ENCODE measurements around the gene SCN3B. TPM values are rescaled to one million over a fixed set of nuclear protein-coding genes. Genes with fewer than 3 reads are reported as not detected.
"Not testable (repeated sequence)": the region's sequence is repeated elsewhere in the genome, so short reads cannot be mapped to it uniquely, and the experiment has no call there.

Gene SCN3B
- total RNA-seq, 1 donor from 2014 or later: 48.9 TPM

DNA sequence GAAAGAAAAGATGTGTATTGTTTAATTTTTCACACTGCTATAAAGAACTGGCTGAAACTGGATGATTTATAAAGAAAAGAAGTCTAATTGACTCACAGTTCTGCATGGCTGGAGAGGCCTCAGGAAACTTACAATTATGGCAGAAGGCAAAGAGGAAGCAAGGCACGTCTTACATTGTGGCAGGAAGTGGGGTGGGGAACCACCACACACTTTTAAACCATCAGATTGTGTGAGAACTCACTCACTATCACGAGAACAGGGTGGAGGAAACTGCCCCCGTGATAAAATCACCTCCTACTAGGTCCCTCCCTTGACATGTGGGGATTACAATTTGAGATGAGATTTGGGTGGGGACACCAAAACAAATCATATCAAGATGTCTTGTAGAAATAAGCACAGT is 5.5 kb upstream of the SCN3B start:
- DNase-seq (ENCODE audit: low spot score in 2 of 2); FAIRE-seq: not testable (repeated sequence)

DNA sequence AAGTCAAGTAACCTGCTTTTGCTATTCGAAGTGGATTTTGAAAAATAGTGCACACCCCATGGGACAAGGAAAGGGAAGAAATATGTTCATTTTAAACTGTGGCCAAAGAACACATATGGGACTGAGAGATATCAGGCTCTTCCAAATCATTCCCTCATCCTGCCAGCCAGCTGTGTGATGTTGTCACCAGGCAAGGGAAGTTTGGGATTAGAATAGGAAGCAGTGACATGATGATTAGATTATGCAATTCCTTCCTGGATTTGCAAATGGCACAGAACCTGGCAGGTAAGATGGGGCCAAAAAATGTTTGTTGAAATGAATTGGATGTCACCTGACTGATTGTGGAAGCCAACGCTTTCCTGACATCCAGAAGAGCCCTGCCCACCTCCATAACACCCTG is 4.9 kb upstream of the SCN3B start:
- no peak for DNase-seq (ENCODE audit: low spot score in 2 of 2)
- no peak for FAIRE-seq

DNA sequence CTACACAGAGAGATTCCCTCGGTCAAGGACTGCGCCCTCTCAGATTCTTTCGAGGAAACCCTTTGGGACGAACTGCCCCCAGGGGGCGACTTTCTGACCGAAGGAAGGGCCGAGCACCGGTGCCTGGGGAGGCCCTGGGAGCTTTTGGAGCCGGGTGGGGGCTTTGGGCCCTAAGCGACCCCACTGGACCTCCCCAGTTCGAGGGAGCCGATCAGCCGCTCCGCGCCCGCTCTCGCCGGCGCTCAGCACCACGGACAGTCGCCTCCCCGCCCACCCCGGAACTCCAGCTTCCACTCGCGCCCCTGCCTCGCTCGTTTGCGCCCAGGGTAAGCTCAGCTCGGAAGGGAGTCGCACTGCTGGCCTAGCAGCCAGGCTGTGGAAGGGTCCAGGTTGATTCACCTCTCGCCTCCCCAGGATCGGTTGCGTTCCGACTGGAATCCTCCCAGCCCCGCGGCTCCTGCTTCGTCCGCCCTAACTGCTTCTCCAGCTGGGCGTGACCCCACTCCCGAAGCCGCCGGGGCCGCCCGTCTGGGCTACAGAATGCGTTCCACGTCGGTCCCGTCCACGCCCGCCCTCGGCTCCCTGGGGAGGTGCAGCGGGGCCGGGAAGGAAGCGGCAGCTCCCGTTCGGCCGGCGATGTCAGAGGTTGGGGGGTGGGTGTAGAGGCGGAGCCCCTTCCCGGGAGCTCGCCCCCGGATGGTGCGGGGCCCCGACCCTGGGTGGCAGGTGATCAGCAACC is 428 bp downstream of the SCN3B start:
- no peak for FAIRE-seq

DNA sequence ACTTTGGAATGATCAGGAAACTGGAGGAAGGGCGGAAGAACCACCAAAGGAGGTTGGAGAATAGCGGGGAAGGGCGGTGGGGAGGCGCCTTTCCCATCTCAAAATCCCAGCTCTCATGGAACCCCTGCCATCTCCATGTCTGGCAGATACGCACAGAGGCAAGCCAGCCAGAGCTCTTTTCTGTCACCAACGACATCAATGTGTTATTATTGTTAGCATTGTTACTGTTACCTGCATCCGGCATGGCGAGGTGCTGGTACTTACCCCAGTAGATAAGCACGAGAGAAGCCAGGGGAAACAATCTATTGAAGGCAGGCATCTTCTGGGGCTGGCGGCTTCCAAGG is 969 bp downstream of the SCN3B start:
- DNase-seq (ENCODE audit: low spot score in 2 of 2): no peak
- FAIRE-seq: no peak

More for the DNA sequence above, 428 bp downstream of the SCN3B start:
- DNase-seq (ENCODE audit: low spot score in 2 of 2): peak; percentile 22 to 31

DNA sequence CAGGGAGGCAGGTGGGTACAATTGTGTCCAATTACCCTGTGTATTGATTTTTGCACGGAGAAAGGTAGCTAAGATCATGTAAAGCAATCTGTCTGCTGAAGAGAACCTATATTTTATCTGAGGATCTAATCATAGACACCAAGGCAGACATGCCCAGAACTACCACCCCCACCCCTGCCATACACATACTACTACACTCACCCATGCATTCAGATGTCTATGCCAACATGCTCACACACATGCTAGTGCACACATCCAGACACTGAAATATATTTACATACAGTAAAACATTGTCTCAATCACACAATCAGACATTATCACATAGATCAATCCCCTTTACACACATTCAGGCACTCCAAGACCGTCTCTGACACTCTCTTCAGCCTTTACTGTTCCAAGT is 1.8 kb downstream of the SCN3B start:
- no peak for FAIRE-seq
- no peak for DNase-seq (ENCODE audit: low spot score in 2 of 2)

DNA sequence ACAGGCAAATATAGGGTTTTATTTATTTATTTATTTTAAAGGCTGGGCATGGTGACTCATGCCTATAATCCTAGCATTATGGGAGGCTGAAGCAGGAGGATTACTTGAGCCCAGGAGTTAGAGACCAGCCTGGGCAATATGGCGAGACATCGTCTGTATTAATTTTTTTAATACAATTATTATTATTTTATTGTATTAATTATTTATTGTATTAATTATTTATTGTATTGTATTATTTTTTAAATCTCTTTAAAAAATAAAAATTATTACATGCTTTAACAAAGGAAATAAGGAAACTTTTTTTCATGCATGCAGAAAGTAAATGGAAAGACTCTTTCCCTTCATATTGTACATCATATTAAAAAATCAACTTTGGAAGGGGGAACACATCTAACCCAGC is 3.5 kb downstream of the SCN3B start:
- FAIRE-seq: no peak
- no peak for DNase-seq (ENCODE audit: low spot score in 2 of 2)

DNA sequence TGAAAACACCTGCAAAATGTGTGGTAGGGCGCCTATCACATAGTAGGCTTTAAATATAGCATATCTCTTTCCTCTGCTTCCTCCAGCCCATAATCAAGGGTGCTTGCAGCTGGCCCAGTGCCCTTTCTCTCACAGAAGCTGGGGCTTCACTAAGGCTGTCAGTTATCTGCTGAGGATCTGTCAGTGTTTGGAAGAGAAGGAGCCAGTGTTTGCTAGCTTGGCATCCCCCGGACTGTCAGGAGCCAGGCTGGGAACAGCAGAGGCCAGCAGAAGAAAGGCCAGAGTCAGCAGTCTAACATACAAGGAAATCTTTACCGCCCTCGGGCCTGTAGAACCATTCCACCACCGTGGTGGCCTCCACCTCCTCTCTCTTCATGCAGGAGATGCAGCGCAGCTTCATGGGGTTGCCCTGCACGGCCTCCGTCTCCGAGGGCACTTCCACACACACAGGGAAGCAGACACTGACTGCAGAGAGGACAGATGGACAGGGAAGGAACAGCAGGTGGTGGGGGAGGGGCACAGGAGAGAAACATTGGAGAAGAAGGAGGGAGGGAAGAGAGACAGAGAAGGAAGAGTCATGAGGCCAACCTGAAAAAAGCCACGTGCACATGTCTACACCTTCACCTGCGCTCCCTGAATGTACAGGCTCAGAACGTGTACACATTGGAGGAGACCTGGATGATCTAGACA is 9.0 kb downstream of the SCN3B start:
- DNase-seq (ENCODE audit: low spot score in 2 of 2) (no peak), FAIRE-seq (no peak)

DNA sequence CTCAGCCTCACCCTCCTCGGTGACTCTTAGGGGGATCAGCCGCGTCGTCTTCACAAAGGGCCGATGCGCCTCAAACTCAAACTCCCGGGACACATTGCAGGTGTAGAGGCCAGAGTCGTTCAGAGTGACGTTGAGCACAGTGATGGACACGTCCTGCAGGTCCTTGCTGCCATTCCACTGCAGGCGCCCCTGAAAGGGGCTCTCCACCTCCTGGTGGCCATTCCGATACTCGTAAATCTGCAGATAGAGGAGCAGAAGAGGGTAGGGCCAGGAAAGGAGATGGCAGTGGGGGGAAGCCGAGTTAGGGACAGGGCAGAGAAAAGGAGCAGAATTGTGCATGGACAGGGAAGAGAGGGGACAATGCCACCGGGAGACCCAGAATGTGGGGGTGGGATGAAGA is 12.0 kb downstream of the SCN3B start:
- FAIRE-seq: no peak
- DNase-seq (ENCODE audit: low spot score in 2 of 2): no peak

DNA sequence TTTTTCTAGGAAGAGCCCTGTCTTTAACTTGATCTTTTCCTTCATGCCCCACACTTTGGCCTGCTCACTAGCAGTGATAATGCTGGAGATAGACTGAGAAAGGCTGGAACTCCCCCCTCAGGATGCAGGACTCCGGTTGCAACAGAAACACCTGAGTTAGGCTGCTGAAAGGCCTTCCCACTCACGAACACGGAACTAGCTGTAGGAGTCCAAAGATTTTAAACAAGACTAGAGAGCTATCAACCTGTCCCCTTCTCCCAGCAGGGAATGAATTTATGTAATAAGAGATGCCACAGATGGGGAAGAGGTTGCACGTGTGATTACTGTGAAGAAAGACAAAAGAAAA is 13.0 kb downstream of the SCN3B start:
- FAIRE-seq (no peak), DNase-seq (ENCODE audit: low spot score in 2 of 2) (no peak)

DNA sequence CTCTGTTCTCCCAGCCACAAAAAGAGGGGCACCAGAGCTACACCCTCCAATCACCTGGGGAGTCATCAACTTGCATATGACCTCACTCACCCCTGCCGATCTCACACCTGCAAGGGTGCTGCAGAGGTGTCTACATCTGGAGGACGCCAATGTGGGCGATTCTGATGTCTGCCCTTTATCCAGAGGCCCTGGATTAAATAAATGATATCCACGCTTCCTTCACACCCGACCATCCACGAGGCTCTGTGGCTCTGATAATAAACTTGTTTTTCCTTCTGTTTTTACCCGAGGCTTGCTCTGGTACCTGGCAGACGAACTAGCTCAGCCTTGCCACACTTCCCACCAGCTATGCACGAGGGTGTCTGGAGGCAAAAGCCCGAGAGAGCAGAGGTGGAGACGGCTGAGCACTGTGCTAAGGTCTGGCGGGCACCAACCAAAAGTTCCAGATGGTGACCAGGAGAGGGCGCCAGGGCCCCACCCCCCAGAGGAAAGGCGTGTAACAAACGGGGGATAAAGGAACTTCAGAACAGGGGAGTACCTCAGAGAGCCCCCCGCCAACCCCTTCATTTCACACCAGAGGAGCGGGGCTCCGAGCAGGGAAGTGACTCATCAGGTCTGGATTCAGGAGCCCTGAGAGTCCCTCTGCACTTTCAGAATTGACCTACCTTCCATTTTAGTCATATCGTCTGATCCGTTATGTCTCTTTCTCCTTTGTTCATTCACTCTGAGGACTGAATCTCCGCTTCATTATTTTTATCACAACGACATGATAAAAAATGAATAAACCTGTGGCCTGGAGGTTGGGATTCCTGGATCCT is 13.5 kb downstream of the SCN3B start:
- DNase-seq (ENCODE audit: low spot score in 2 of 2) (peak in 1 of 2 donors; percentile 35), FAIRE-seq (no peak)

DNA sequence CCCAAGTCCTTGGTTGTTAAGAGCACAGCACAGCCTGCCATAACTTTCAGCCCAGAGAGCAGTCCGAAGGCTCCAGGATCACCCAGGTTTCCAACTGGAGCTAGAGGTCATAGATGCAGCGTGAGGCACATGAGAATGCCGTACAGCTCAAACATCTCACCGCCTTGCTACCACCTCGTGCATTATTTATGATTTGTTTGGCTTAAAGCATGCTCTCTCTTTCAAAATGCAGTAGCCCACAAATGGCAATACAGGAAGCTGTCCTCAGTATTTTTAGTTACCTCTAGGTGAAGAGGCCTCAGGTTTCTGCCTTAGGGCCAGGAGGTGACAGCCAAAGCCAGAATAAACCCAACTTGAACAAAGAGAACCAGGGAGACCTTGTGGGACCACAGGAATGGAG is 14.4 kb downstream of the SCN3B start:
- no peak for FAIRE-seq

DNA sequence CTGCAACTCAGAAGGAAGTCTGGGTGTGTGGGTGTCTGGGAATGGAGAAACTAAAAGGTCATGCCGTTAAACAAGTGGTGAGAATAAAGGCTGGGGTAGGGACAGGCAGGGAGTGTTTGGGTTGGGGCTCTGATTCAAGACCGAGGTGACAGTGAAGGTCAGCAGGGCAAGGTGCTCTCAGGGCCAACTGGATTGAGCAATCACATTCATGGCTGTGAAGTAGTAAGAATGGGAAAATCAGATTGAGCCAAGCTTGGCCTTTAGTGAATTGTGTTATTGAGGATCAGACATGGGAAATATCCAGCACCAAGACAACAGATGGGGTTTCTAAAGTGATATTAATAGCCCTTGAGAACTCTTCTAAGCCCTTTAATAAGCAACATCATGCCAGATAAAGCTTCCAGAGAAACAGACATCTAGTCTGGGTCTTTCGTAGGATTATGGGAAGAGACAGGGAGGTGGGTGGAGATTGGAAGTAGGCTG is 24.3 kb downstream of the SCN3B start:
- no peak for FAIRE-seq
- DNase-seq (ENCODE audit: low spot score in 2 of 2): no peak

More for the DNA sequence above, 14.4 kb downstream of the SCN3B start:
- DNase-seq (ENCODE audit: low spot score in 2 of 2): no peak

DNA sequence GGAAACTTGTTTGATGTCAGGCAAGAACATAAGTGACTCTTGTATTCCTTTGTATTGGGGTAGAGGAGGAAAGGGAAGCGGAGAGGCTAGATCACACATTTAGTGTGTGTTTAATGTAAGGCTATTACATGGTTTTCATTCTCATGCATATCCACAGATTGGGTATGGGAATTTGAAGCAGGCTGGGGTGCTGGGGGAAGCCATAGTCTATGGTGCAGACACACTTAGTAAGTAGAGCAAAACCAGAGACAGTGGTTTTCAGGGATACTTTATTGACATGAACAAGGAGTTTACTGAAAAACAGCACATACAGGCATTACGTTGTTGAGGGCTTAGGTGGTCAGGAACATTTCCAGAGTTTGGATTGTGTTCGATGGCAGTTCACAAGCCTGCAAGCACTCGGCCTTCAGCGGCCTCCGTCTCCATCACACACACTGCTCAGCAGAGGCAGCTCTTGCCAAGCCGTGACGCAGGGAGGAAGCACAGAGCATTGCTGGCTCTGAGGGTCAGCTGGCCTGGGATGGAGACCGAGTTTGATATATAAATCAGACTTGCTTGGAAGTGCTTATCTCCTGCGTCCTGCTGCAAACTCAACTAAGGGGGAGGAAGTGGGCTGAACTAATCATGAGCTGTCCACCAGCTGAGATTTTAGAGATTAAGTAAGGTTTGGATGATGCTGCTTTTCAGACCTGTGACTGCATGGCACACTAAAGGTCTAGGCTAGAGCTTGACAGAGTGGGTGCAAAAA is 25.3 kb downstream of the SCN3B start:
- FAIRE-seq (no peak), DNase-seq (ENCODE audit: low spot score in 2 of 2) (no peak)

DNA sequence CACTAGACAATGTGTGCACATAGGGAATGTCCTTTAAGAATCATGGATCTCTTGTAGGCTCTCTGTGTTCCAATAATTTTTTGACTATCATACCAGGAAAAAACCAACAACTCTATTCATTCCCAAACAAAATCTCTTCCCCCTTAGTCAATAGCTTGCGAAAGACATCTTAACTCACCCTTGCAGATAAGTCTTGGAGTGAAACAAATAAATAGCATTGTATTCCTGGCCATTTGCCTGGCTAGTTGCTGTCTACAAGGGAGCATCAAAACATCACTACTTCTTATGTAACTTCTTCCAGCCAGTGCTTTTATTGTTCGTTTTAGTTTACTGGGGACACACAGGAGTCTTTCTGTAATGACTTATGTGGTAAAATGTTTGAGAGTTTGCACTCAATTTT is 29.4 kb downstream of the SCN3B start:
- DNase-seq (ENCODE audit: low spot score in 2 of 2) (no peak), FAIRE-seq (no peak)

DNA sequence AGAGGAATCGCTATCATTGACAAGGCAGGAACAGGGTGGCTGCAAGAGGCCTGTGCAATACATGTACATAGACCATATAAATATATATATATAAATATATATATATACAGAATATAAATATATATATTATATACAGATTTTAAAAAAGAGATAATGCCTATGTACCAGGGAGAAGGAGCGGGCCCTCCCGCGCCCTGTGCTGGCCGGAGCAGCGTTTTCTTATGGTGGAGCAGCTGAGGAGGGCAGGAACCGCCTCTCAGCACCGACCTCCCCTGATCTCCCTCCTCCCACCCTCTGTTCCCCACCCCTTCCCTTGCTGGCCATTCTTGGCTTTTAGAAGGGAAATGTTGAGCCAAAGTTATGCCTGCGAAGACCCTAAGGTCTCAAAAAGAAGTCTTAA is 31.8 kb downstream of the SCN3B start:
- DNase-seq (ENCODE audit: low spot score in 2 of 2) (no peak), FAIRE-seq (no peak)

DNA sequence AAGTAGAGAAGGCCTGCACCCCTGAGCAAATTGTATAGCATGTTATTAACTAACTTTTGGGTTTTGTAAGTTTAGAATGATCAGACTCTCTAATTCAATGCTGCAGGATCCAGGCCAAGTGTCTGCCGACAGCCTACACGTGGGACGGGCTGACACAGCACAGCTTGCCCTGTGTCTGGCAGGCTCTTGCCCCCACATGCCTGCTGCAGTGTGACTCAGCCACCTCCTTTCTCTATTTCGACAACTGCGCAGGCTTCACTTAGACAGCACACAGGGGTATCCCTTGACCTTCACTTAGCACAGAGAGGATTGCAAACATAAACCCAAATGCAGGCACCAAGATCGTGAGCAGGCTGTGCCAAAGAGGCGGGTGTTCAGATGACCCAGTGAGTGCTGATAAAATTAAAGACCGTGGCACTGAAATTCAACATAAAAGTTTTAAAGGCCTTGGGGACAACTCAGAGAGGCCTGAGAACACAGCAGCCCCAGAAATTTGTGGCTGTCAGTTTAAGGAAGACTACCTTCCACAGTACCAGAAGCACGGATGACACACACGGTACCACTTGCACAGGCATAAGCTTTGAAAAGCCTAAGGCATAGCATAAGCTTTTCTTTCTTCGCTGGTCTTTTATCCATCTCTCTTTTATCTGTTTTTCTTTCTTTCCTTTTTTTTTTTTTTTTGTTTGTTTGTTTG is 37.8 kb downstream of the SCN3B start:
- DNase-seq (ENCODE audit: low spot score in 2 of 2): peak in 1 of 2 donors; percentile 44
- no peak for FAIRE-seq

DNA sequence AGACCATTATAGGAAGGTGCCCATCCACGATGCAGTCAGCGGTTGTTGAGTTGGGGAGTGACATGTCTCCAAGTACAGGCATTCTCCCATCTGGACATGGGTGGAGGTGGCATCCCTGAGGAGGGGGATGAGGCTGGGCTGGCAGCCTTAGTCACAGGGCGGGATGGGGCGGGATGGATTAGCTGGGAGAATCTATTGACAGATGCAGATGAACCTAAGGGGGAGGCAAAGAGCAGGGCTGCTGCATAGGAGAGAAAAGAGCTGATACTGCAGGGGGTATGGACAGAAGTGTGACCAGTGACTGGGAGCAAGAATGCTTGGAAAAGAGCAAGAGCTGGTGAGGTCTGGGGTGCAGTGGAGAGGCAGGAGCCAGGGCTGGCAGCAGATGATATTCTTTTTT is 42.7 kb downstream of the SCN3B start:
- DNase-seq (ENCODE audit: low spot score in 2 of 2) (no peak), FAIRE-seq (no peak)

DNA sequence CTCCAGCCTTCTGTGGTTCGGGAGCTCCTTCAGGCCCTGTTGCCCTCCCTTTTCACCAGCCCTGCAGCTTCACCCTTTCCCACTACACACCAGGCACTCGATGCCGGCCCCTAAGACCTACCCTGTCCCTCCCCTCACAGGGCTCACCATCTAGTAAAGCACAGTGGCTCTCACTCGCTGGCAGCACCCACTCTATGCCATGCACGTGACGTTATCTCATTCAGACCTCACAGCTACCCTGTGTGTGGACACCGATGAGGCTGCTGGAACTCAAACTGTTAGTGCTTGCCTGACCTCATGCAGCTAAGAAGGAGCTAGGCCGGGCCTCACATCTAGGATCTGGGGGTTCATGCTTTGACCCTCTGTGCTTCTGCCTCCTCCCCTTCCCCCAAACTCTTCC is 45.5 kb downstream of the SCN3B start:
- FAIRE-seq (no peak), DNase-seq (ENCODE audit: low spot score in 2 of 2) (no peak)

DNA sequence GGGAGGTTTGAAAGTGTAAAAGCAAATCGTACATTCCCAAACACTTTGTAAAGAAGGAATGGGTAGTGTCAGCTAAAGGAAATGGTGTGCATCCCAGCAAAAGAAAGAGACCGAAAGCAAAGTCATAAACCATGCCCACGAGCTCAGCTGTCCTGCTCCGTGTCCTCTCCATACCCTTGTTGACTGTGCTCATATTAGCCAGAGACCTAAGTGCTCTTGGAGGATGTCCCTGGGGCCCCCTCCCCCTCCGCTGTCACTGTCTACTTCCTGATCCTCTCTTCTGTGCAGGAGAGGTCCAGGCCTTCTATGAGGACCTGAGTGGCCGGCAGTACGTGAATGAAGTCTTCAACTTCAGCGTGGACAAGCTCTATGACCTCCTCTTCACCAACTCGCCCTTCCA is 46.1 kb downstream of the SCN3B start:
- DNase-seq (ENCODE audit: low spot score in 2 of 2) (no peak), FAIRE-seq (no peak)

DNA sequence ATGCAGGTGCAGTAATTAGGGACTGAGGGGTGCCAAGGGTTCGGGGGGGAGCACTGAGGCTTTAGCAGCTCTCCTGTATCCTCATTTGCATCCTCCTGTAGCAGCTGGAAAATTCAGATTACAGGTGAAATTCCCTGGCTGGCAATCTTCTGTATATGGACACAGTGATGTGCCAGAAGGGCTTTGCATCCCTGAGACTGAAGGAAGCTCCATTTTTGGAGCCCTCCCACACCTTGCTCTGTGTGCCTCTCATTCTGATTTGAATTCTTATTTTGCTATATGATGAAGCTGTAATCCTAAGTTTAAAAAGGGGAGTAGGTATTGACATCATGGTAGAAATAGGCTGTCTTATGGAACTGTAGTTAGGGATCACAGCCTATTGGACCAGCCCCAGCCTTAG is 46.6 kb downstream of the SCN3B start:
- FAIRE-seq: no peak

More for the DNA sequence above, 46.6 kb downstream of the SCN3B start:
- DNase-seq (ENCODE audit: low spot score in 2 of 2): no peak
